ENCODE data around the gene APBA3. TPM values are rescaled to one million over a fixed set of nuclear protein-coding genes. Genes with fewer than 3 reads are reported as not detected.

Gene APBA3
- total RNA-seq, 1 experiment from 2014 or later = 34.0 TPM

DNA sequence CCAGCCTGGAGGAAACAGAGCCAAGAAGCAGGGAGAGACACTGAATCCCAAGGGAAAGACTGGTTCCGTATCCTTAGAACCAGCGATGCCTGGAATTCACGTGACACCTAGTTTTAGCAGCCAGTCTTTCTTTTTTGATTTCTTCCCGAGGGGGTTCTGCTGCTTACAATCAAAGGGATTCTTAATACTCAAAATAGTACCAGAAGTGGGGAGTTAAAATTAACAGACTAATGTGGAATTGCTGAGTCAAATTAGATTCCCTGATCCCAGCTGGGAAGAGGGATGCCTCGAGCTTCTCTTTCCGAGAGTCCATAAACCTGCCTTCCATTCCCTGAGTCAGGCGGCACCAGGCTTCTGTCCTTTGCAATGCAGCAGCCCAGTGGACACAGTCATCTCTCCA is 29.4 kb upstream of the APBA3 start:
- in situ Hi-C loops (cut with HindIII; ENCODE audit: low pct_unique_long_range_greater_than_20kb, low sequenced_read_pairs) = no loop called here
- H3K9me3 ChIP-seq (ENCODE audit: control insufficient read depth, insufficient read depth, low read depth, low read length) = no peaks in the 10 kb centered on the region
- H3K4me3 ChIP-seq (ENCODE audit: low read depth in 2 of 2, low read length in 2 of 2) = no peak overlapping the region
- TF ChIP-seq TCF7L2 (IDR thresholded peaks at IDR 0.05; ENCODE audit: low read depth, low read length) = no peak
- TF ChIP-seq POLR2AphosphoS5 (IDR thresholded peaks at IDR 0.05; ENCODE audit: low read depth, low read length) = no peak
- TF ChIP-seq SIN3A (IDR thresholded peaks at IDR 0.05; ENCODE audit: borderline replicate concordance, insufficient read depth, low read depth, low read length) = no peak
- TF ChIP-seq REST (IDR thresholded peaks at IDR 0.05; ENCODE audit: insufficient read depth in 1 of 2, low read depth in 2 of 2, low read length in 1 of 2) = no peak
- no peak for TF ChIP-seq CTCF (IDR thresholded peaks at IDR 0.05)
- ChIA-PET CTCF (no interaction called here), POLR2A (interaction anchor here (0.7 kb wide), 1 partner anchor 529 kb away, joined by 7 read pairs; no protein-coding TSS in a partner anchor)
- H3K4me1 ChIP-seq (ENCODE audit: control insufficient read depth, insufficient read depth, low read length) = no peaks in the 10 kb centered on the region
- intact Hi-C loops (cut with micrococcal nuclease; ENCODE audit: unreplicated experiment) = no loop called here
- H3K27ac ChIP-seq (ENCODE audit: low read length) = no peak overlapping the region
- ATAC-seq (no peak), DNase-seq (ENCODE audit: low read depth, low spot score) (no peak)
- no TSS peak for BruUV-seq (replicated peaks)
- no peaks in the 10 kb centered on the region for H3K27me3 ChIP-seq (ENCODE audit: control insufficient read depth, insufficient read depth, low read length)
- no peaks in the 10 kb centered on the region for H3K36me3 ChIP-seq (ENCODE audit: control insufficient read depth, insufficient read depth, low read length)

DNA sequence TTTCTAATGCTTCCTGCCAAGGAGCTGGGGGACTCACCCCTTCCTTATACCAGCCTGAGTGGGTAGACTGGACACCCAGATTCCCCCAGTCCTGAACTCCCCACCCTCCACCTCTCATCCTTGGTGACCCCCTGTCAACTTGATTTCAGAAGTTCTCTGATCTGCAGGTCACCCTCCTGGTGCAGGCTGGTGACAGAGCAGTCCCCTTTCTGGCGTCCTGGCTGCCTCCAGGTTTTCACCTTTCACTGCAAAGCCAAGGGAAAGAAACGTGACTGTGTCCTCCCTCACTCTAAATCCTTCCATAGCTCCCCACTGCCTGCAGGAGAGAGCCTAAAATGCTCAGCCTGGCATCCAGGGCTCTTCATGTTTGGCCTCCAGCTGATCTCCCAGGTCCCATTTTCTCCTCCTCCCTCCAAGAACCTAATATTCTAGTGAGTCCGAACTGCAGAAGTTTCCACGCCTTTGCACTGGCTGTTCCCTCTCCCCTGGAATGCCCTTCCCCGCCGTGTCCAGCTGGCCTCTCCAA is 28.8 kb upstream of the APBA3 start:
- TF ChIP-seq TCF7L2 (IDR thresholded peaks at IDR 0.05; ENCODE audit: low read depth, low read length) (no peak), REST (IDR thresholded peaks at IDR 0.05; ENCODE audit: insufficient read depth in 1 of 2, low read depth in 2 of 2, low read length in 1 of 2) (no peak), SIN3A (IDR thresholded peaks at IDR 0.05; ENCODE audit: borderline replicate concordance, insufficient read depth, low read depth, low read length) (no peak), POLR2AphosphoS5 (IDR thresholded peaks at IDR 0.05; ENCODE audit: low read depth, low read length) (no peak), CTCF (IDR thresholded peaks at IDR 0.05) (no peak)
- Histone ChIP-seq H3K27ac (ENCODE audit: low read length) (no peak overlapping the region), H3K36me3 (ENCODE audit: control insufficient read depth, insufficient read depth, low read length) (no peaks in the 10 kb centered on the region), H3K4me3 (ENCODE audit: low read depth in 2 of 2, low read length in 2 of 2) (no peak overlapping the region), H3K27me3 (ENCODE audit: control insufficient read depth, insufficient read depth, low read length) (no peaks in the 10 kb centered on the region), H3K9me3 (ENCODE audit: control insufficient read depth, insufficient read depth, low read depth, low read length) (no peaks in the 10 kb centered on the region), H3K4me1 (ENCODE audit: control insufficient read depth, insufficient read depth, low read length) (no peaks in the 10 kb centered on the region)
- ChIA-PET CTCF (no interaction called here), POLR2A (no interaction called here)
- in situ Hi-C loops (cut with HindIII; ENCODE audit: low pct_unique_long_range_greater_than_20kb, low sequenced_read_pairs) (no loop called here), intact Hi-C loops (cut with micrococcal nuclease; ENCODE audit: unreplicated experiment) (no loop called here)
- no TSS peak for BruUV-seq (replicated peaks)
- DNase-seq (ENCODE audit: low read depth, low spot score) (no peak), ATAC-seq (no peak)

All from Panc1 (cell line).